ENCODE data around the gene CERS4.

The CERS4 gene

GRCh38 chr19:8209462-8210378, 550 bp downstream of the CERS4 start:
- TF ChIP-seq RAD21 (IDR thresholded peaks at IDR 0.05; ENCODE audit: low read depth) (no peak), EP300 (IDR thresholded peaks at IDR 0.05; ENCODE audit: borderline replicate concordance) (no peak), ZBTB7A (IDR thresholded peaks at IDR 0.05; ENCODE audit: low read depth) (peak; percentile 77), FOXM1 (IDR thresholded peaks at IDR 0.05; ENCODE audit: borderline replicate concordance, low read depth) (no peak), USF1 (IDR thresholded peaks at IDR 0.05) (peak; percentile 51), TCF12 (IDR thresholded peaks at IDR 0.05; ENCODE audit: low read depth) (no peak), TAF1 (IDR thresholded peaks at IDR 0.05; ENCODE audit: low read depth) (no peak), CREB1 (IDR thresholded peaks at IDR 0.05; ENCODE audit: low read depth) (no peak), EGR1 (IDR thresholded peaks at IDR 0.05) (no peak), TEAD4 (IDR thresholded peaks at IDR 0.05) (no peak), YY1 (IDR thresholded peaks at IDR 0.05; ENCODE audit: low read depth) (peak; percentile 66; the same call in 1 of the 2 replicates), CEBPB (IDR thresholded peaks at IDR 0.05) (no peak), NFIC (IDR thresholded peaks at IDR 0.05) (no peak), MAX (IDR thresholded peaks at IDR 0.05) (peak; percentile 56; the same call in 1 of the 2 replicates)
- TF ChIP-seq, protein P1, sequence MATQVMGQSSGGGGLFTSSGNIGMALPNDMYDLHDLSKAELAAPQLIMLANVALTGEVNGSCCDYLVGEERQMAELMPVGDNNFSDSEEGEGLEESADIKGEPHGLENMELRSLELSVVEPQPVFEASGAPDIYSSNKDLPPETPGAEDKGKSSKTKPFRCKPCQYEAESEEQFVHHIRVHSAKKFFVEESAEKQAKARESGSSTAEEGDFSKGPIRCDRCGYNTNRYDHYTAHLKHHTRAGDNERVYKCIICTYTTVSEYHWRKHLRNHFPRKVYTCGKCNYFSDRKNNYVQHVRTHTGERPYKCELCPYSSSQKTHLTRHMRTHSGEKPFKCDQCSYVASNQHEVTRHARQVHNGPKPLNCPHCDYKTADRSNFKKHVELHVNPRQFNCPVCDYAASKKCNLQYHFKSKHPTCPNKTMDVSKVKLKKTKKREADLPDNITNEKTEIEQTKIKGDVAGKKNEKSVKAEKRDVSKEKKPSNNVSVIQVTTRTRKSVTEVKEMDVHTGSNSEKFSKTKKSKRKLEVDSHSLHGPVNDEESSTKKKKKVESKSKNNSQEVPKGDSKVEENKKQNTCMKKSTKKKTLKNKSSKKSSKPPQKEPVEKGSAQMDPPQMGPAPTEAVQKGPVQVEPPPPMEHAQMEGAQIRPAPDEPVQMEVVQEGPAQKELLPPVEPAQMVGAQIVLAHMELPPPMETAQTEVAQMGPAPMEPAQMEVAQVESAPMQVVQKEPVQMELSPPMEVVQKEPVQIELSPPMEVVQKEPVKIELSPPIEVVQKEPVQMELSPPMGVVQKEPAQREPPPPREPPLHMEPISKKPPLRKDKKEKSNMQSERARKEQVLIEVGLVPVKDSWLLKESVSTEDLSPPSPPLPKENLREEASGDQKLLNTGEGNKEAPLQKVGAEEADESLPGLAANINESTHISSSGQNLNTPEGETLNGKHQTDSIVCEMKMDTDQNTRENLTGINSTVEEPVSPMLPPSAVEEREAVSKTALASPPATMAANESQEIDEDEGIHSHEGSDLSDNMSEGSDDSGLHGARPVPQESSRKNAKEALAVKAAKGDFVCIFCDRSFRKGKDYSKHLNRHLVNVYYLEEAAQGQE (IDR thresholded peaks at IDR 0.05; ENCODE audit: low read depth) = no peak

- TF ChIP-seq EGR1 (IDR thresholded peaks at IDR 0.05) = no peak
These were observed 1.4 kb downstream of the CERS4 start for GRCh38 chr19:8210421-8211101.

- TF ChIP-seq, protein P1 (IDR thresholded peaks at IDR 0.05; ENCODE audit: low read depth) = no peak
- no peak for TF ChIP-seq USF1 (IDR thresholded peaks at IDR 0.05)
- TF ChIP-seq ZBTB7A (IDR thresholded peaks at IDR 0.05; ENCODE audit: low read depth) = no peak
- TF ChIP-seq EGR1 (IDR thresholded peaks at IDR 0.05) = no peak
- TF ChIP-seq YY1 (IDR thresholded peaks at IDR 0.05; ENCODE audit: low read depth) = no peak
- TF ChIP-seq FOXM1 (IDR thresholded peaks at IDR 0.05; ENCODE audit: borderline replicate concordance, low read depth) = no peak
- TF ChIP-seq RAD21 (IDR thresholded peaks at IDR 0.05; ENCODE audit: low read depth) = no peak
- no peak for TF ChIP-seq EP300 (IDR thresholded peaks at IDR 0.05; ENCODE audit: borderline replicate concordance)
- no peak for TF ChIP-seq TAF1 (IDR thresholded peaks at IDR 0.05; ENCODE audit: low read depth)
These were observed 3.0 kb downstream of the CERS4 start for GRCh38 chr19:8212212-8212611.

GRCh38 chr19:8212916-8213315, 3.7 kb downstream of the CERS4 start:
- TF ChIP-seq TEAD4 (IDR thresholded peaks at IDR 0.05) (no peak), CEBPB (IDR thresholded peaks at IDR 0.05) (no peak), USF1 (IDR thresholded peaks at IDR 0.05) (no peak), TAF1 (IDR thresholded peaks at IDR 0.05; ENCODE audit: low read depth) (no peak), CREB1 (IDR thresholded peaks at IDR 0.05; ENCODE audit: low read depth) (no peak), MAX (IDR thresholded peaks at IDR 0.05) (no peak), EP300 (IDR thresholded peaks at IDR 0.05; ENCODE audit: borderline replicate concordance) (no peak), NFIC (IDR thresholded peaks at IDR 0.05) (no peak), TCF12 (IDR thresholded peaks at IDR 0.05; ENCODE audit: low read depth) (no peak), ZBTB7A (IDR thresholded peaks at IDR 0.05; ENCODE audit: low read depth) (no peak), RAD21 (IDR thresholded peaks at IDR 0.05; ENCODE audit: low read depth) (no peak), EGR1 (IDR thresholded peaks at IDR 0.05) (no peak), YY1 (IDR thresholded peaks at IDR 0.05; ENCODE audit: low read depth) (no peak)
- TF ChIP-seq, protein P1 (IDR thresholded peaks at IDR 0.05; ENCODE audit: low read depth) = no peak

All from Ishikawa (cell line).